Subcutaneous adipose tissue (tissue), 4 donors: ENCODE measurements around the gene SP7. TPM values are rescaled to one million over a fixed set of nuclear protein-coding genes. Genes with fewer than 3 reads are reported as not detected.

Experiments used
- total RNA-seq, 4 donors: library from RNA; depleted of rRNA; stranded (reverse); fragments of >200 nt; gene quantifications; one replicate each; pipeline ENCODE4 v1.1.0, GENCODE V29; 2016
- TF ChIP-seq, protein P1 (sequence below): fragments of 450-650 bp; IDR thresholded peaks from one replicate; pipeline ENCODE4 v1.5.1; 2016; ENCODE audit warnings: low read depth, mild to moderate bottlenecking, control low read depth, antibody characterized with exemption, moderate library complexity

The SP7 gene
- total RNA-seq, 4 donors from 2014 or later = not detected

DNA sequence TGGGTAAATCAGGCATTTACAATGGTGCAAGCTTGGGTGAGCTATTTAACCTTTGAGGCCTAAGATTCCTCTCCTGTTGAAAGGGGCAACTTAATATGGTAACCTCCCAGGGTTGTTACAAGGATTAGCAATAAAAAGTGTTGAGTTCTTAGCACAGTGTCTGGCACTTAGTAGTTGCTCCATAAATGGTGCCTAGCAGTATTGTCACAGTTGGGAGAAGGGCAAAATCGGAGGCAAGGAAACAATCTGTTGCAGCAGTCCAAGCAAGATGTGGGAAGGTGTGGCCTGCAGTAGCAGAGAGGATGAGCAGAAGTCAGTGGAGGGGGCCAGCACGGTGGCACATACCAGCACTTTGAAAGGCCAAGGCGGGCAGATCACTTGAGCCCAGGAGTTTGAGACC, 7.3 kb upstream of the SP7 start:
- TF ChIP-seq, protein P1, sequence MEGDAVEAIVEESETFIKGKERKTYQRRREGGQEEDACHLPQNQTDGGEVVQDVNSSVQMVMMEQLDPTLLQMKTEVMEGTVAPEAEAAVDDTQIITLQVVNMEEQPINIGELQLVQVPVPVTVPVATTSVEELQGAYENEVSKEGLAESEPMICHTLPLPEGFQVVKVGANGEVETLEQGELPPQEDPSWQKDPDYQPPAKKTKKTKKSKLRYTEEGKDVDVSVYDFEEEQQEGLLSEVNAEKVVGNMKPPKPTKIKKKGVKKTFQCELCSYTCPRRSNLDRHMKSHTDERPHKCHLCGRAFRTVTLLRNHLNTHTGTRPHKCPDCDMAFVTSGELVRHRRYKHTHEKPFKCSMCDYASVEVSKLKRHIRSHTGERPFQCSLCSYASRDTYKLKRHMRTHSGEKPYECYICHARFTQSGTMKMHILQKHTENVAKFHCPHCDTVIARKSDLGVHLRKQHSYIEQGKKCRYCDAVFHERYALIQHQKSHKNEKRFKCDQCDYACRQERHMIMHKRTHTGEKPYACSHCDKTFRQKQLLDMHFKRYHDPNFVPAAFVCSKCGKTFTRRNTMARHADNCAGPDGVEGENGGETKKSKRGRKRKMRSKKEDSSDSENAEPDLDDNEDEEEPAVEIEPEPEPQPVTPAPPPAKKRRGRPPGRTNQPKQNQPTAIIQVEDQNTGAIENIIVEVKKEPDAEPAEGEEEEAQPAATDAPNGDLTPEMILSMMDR = no peak

DNA sequence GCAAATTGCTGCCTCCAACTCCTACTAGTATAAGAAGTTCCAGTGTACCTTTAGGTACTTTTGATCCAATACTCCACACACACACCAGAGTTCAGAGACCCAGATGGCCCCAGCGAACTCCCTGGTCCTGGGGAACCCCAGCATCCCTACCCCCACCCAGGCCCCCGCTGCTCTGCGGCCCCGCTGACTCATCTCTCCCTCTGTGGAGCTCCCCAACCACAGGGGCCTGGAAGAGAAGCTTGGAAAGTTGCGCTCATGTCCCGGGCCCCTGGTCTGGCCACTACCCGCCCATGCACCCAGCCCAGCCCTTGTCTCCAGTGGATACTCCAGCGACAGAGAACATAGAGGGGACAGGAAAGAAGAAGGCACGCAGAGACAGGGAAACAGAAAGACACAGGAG, 4.2 kb upstream of the SP7 start:
- TF ChIP-seq, protein P1 = no peak

DNA sequence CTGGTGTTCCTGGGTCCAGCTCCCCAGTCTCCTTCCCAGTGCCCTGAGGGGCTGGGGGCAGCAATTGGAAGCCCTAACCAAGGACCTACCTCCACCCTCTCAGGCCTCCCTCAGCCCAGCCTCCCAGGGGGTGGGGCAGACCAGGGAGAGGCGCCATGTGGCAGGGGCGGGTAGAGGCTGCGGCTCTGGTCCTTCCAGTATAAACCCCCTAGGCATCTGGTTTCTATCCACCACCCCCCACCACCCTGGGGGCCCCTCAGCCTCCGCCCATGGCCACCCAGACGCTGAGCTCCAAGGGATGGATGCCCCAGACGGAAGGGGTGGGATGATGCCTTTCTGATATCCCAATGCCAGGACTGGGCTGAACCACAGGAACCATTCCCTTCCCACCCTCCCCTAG, 2.8 kb upstream of the SP7 start:
- TF ChIP-seq, protein P1 = no peak

DNA sequence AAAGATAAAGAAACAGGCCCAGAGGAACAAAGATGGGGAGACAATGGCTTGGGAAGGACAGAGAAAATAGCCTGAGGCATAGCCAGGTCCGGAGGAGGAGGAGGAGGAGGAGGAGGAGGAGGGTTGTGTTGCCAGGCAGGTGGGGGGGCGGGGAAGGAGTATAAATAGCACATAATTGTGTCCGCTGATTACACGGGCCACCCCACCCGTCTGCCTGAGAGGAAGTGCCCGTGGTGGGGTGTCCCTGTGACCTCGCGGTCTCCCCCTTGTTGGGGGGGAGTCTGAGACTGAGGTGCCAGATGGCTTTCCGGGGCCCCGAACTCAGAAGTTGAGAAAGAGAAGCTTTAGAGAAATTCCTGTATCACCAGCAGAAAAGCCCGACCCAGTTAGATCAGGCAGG, 1.9 kb upstream of the SP7 start:
- TF ChIP-seq, protein P1 = no peak

DNA sequence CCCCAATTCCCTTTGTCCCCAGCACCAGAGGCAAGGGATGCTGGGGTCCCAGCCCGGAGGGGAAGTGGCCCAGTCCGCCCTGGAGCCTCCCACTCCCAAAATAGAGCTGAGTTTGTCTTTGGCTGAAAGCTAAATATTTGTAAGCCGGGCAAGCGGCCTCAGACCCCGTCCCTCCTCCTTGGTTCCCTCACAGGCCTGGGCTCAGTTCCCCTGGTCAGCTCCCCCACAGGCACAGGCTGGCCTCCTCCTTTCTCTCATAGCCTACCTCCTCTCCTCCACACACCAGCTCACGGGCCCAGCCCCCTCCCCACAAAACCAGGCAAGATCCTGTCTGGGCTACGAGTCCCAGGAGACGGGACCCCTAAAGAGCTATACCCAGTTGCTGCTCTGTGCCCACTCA, 1.3 kb downstream of the SP7 start:
- TF ChIP-seq, protein P1 = no peak

DNA sequence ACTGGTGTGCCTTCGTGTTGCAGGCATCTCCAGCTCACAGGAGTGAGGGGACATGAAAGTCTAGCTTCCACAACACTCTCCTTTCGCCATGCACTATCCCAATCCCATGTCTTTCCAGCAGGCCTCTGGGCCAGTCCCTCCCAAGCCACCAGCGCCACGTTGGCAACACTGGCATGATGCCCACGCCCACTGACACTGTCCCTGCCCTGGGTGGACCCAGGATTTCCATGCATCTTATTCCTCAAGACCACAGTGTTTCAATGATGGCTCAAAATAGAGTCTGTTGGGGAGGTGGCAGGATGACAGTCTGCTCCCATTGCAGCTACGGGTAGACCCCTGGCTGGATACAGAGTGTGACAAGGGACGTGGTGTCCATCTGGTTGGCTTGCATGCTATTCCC, 2.3 kb downstream of the SP7 start:
- TF ChIP-seq, protein P1 = no peak

DNA sequence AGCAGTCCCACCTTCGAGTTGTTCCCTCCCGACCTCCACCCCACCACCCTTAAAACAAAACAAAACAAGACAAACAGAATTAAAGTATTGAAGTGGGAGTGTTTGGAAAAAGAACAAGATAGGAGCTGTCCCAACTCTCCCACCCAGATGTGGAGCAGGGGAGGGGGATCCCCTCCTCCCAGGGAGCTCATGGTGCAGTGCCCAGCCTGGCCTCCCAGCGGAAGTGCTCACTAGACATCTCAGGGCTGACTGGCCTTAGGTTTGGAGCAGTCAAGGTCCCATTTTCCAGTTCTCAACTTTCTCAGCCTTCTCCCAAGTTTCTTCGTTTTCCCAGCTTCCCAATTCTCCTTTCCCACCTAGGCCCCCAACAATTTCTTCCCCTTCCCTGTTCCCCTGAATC, 2.9 kb downstream of the SP7 start:
- TF ChIP-seq, protein P1 = no peak
